Stimulated activated CD8-positive, alpha-beta memory T cell treated with anti-CD3 and anti-CD28 coated beads, Interleukin-7, amount 100 ng/mL, for 48 hours (primary cell): ENCODE measurements around the gene SUFU.

Experiments
- DNase-seq, 2 donors: peaks; one replicate each; pipeline ENCODE4 v3.0.0-alpha.2; 2020; ENCODE audit warnings: low read depth in 1 of 2; ENCODE audit errors: extremely low read depth in 1 of 2

The SUFU gene

GRCh38 chr10:102632394-102633111 is 128.8 kb downstream of the SUFU start:
- DNase-seq, result no peak

GRCh38 chr10:102633287-102633686 is 129.5 kb downstream of the SUFU start:
- no peak for DNase-seq

- no peak for DNase-seq
These were observed 130.1 kb downstream of the SUFU start for GRCh38 chr10:102633848-102634247.

- no peak for DNase-seq
These were observed 130.9 kb downstream of the SUFU start for GRCh38 chr10:102634686-102635085.

DNA sequence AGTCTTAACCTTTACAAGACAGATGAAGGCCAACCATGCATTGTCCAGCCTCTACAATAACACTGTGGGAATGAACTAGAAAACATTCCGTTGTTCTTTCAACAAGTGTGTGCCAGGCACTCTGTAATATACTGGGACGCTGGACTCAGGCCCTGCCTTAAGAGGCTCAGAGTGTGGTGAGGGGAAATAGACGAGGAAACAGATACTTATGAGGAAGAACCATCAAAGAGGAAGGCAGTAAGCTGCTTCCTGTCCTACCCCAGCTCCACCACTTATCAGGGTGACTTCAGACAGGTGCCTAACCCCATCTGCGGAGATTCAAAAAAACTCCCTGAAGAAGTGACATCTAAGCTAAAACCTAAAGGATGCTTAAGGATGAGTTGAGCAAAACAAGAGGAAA is 131.6 kb downstream of the SUFU start:
- no peak for DNase-seq

DNA sequence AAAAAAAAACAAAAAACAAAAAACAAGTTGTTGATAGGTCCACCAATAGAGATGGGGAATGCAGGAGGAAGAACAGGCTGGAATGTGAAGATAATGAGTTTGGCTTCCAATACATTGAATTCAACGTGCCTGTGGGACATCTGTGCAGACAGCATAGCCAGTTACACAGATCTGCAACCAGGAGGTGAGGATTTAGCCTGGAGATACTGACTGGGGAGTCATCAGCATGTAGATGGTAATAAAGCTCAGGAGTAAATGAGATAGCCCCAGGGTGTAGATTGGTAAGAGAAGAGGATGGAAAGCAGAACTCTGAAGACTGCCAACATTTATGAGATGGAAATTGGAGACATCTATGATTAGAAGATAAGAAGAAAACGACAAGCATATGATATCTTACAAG is 135.8 kb downstream of the SUFU start:
- no peak for DNase-seq

GRCh38 chr10:102641402-102641801 is 137.6 kb downstream of the SUFU start:
- no peak for DNase-seq

GRCh38 chr10:102641880-102642735 is 138.3 kb downstream of the SUFU start:
- DNase-seq, result peak; percentile 97 to 98

- DNase-seq, result no peak
These were observed 139.1 kb downstream of the SUFU start for GRCh38 chr10:102642736-102643335.

- peak in 1 of 2 donors; percentile 47 for DNase-seq
These were observed 139.7 kb downstream of the SUFU start for GRCh38 chr10:102643336-102644065.

DNA sequence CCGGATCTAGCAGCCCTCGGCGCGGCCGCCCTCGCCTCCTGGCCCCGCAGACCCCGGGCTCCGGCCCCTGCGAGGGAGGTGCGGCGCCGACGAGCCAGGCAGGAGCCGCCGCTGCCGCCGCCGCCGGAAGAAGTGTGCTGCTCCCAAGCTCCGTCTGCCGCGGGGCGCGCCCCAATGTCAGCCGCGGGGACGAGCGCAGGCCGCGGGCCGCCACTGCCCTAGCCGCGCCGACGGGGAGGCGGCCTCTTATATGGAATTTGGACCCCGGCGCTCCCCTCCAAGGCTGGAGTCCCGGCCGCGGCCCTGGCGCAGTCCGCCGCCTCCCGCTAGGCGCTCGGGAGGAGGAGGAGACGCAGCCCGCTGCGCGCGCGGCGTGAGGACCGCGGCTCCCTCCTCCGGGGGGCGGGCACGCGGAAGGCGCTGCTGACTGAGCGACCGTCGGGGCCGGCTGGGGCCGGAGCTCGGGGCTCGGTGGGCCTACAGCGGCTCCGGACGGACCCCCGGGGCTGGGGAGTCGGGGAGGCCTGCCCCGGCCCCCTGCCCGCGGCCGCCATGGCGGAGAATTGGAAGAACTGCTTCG is 140.4 kb downstream of the SUFU start, which contains the start of gene TRIM8:
TSS of gene TRIM8 (plus strand) at position 414 of the 580 bp plus-strand sequence. CDS start at position 553, 139 bp downstream.
- no peak for DNase-seq

DNA sequence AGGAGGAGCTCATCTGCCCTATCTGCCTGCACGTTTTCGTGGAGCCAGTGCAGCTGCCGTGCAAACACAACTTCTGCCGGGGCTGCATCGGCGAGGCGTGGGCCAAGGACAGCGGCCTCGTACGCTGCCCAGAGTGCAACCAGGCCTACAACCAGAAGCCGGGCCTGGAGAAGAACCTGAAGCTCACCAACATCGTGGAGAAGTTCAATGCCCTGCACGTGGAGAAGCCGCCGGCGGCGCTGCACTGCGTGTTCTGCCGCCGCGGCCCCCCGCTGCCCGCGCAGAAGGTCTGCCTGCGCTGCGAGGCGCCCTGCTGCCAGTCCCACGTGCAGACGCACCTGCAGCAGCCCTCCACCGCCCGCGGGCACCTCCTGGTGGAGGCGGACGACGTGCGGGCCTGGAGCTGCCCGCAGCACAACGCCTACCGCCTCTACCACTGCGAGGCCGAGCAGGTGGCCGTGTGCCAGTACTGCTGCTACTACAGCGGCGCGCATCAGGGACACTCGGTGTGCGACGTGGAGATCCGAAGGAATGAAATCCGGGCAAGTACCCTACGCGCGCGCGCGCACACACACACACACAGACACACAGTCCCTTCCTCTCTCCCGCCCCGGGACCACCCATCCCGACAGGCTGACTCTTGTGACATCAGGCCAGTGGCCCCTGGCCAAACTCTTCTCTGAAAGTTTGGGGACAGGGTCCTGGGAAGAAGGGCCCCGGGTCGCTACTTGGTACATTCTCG is 141.0 kb downstream of the SUFU start:
- peak in 1 of 2 donors; percentile 62 for DNase-seq

DNA sequence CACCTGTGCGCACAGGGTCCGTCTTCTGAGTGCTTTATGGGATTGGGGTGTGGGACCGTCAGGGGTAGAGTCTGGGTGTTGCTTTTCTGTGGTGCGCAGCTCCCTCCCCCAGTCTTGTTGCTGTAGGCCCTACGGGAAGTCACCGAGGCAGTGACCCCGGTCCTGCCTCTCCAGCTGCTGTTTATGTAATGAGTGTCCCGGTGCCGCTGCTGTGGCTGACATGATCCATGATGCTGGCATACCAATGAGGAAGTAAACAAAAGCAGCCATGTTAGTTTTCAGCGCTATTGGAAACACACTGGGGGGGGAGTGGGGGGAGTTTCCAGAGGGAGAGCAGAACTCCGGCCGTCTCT is 141.6 kb downstream of the SUFU start:
- no peak for DNase-seq

- peak; percentile 78 to 83 for DNase-seq
These were observed 142.2 kb downstream of the SUFU start for GRCh38 chr10:102645741-102646609.

- DNase-seq, result no peak
These were observed 143.1 kb downstream of the SUFU start for GRCh38 chr10:102646610-102647442.

DNA sequence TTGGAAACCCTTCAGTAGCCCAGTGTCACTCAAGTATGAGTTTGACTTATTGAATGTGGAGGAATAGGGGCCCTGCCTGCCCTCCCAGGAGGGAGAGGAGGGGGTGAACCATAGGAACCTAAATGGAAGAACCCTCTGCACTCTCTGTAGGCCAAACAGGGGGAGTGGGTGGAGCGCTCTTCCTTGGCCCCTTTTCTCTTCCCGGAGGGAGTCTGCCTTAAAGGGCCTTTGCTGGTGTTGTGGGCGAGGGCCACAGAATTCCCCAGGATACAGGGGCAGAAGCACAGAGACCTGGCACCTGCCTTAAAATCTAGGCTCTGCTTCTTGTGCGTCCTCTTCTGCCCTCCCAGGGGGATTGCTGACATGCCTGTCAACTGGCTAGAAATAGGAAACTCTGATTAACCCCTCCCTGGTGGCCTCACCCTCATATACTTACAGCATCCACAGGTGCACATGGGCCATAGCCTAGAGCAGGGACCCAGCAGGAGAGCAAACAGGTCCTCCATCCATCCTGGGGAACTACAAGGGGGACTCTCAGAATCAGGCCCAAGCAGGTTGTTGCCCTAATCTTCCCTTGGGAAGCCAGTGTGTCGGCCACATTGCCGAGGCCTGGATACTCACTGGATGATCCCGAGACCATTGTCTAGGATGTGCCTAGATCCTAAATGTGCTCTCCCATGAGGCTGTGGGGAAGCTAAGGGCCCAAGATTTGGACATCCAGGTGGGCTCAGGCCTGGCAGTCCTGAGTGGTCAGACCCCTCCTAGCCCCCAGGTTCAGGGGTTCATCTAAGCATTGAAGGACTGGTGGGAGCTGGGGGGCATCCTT is 143.9 kb downstream of the SUFU start:
- DNase-seq, result no peak

- DNase-seq, result no peak
These were observed 144.6 kb downstream of the SUFU start for GRCh38 chr10:102648269-102648888.
